Measurements from ENCODE around the gene OSBP.

OSBP gene

GRCh38 chr11:59542142-59542810 lies 73.3 kb downstream of the OSBP start:
- no peak for TF ChIP-seq CTCF (conservative IDR thresholded peaks at IDR 0.05)

GRCh38 chr11:59534676-59535075 lies 80.9 kb downstream of the OSBP start:
- no peak for TF ChIP-seq CTCF (conservative IDR thresholded peaks at IDR 0.05)
- no peak overlapping the region for H3K27ac ChIP-seq

More at GRCh38 chr11:59542142-59542810, 73.3 kb downstream of the OSBP start:
- H3K27ac ChIP-seq, result no peak overlapping the region

- H3K27ac ChIP-seq, result no peak overlapping the region
- TF ChIP-seq CTCF (conservative IDR thresholded peaks at IDR 0.05), result no peak
These were observed 83.0 kb downstream of the OSBP start for GRCh38 chr11:59532620-59533019.

- no peak for TF ChIP-seq CTCF (conservative IDR thresholded peaks at IDR 0.05)
- no peak overlapping the region for H3K27ac ChIP-seq
These were observed 86.9 kb downstream of the OSBP start for GRCh38 chr11:59528711-59529110.
